ENCODE measurements around the gene CCT6B. TPM values are rescaled to one million over a fixed set of nuclear protein-coding genes. Genes with fewer than 3 reads are reported as not detected.
"Not testable (repeated sequence)": the region's sequence is repeated elsewhere in the genome, so short reads cannot be mapped to it uniquely, and the experiment has no call there.

Gene CCT6B
- total RNA-seq, 1 experiment from 2014 or later, result 1.5 TPM

GRCh38 chr17:35001549-35001948 is 40.3 kb upstream of the CCT6B start:
- CTCF ChIA-PET, result no interaction called here
- POLR2A ChIA-PET, result no interaction called here
- in situ Hi-C loops (cut with HindIII; ENCODE audit: low pct_unique_long_range_greater_than_20kb, low sequenced_read_pairs), result no loop called here

GRCh38 chr17:35000965-35001364 is 39.7 kb upstream of the CCT6B start:
- CTCF ChIA-PET; ATAC-seq; in situ Hi-C loops (cut with HindIII; ENCODE audit: low pct_unique_long_range_greater_than_20kb, low sequenced_read_pairs); BruUV-seq (replicated peaks); H3K27me3 ChIP-seq (ENCODE audit: control insufficient read depth, insufficient read depth, low read length); H3K9me3 ChIP-seq (ENCODE audit: control insufficient read depth, insufficient read depth, low read depth, low read length); DNase-seq (ENCODE audit: low read depth, low spot score); H3K36me3 ChIP-seq (ENCODE audit: control insufficient read depth, insufficient read depth, low read length); H3K27ac ChIP-seq (ENCODE audit: low read length); H3K4me3 ChIP-seq (ENCODE audit: low read depth in 2 of 2, low read length in 2 of 2); H3K4me1 ChIP-seq (ENCODE audit: control insufficient read depth, insufficient read depth, low read length): not testable (repeated sequence)
- intact Hi-C loops (cut with micrococcal nuclease; ENCODE audit: unreplicated experiment), result loop anchor here (2.0 kb wide), 1 partner anchor 88 kb away; no protein-coding TSS in a partner anchor
- POLR2A ChIA-PET, result interaction anchor here (0.6 kb wide), 1 partner anchor 26 kb away, joined by 10 read pairs; no protein-coding TSS in a partner anchor

More at GRCh38 chr17:35001549-35001948, 40.3 kb upstream of the CCT6B start:
- Histone ChIP-seq H3K9me3 (ENCODE audit: control insufficient read depth, insufficient read depth, low read depth, low read length) (no peaks in the 10 kb centered on the region), H3K4me1 (ENCODE audit: control insufficient read depth, insufficient read depth, low read length) (no peaks in the 10 kb centered on the region), H3K4me3 (ENCODE audit: low read depth in 2 of 2, low read length in 2 of 2) (no peak overlapping the region), H3K27ac (ENCODE audit: low read length) (no peak overlapping the region), H3K27me3 (ENCODE audit: control insufficient read depth, insufficient read depth, low read length) (no peaks in the 10 kb centered on the region), H3K36me3 (ENCODE audit: control insufficient read depth, insufficient read depth, low read length) (peaks cover 3% of the 10 kb centered on the region; the same call in 1 of the 2 replicates)
- DNase-seq (ENCODE audit: low read depth, low spot score) (no peak), ATAC-seq (no peak)
- intact Hi-C loops (cut with micrococcal nuclease; ENCODE audit: unreplicated experiment), result loop anchor here (2.0 kb wide), 1 partner anchor 87 kb away; no protein-coding TSS in a partner anchor
- TF ChIP-seq CTCF (IDR thresholded peaks at IDR 0.05) (no peak), TCF7L2 (IDR thresholded peaks at IDR 0.05; ENCODE audit: low read depth, low read length) (no peak)
- BruUV-seq (replicated peaks), result no TSS peak

GRCh38 chr17:34999456-34999855 is 38.2 kb upstream of the CCT6B start:
- in situ Hi-C loops (cut with HindIII; ENCODE audit: low pct_unique_long_range_greater_than_20kb, low sequenced_read_pairs), result no loop called here
- peaks cover 3% of the 10 kb centered on the region; the same call in 1 of the 2 replicates for H3K36me3 ChIP-seq (ENCODE audit: control insufficient read depth, insufficient read depth, low read length)

More at GRCh38 chr17:34999456-34999855, 38.2 kb upstream of the CCT6B start:
- ChIA-PET CTCF (interaction anchor here (0.5 kb wide), 1 partner anchor 403 kb away, joined by 4 read pairs; no protein-coding TSS in a partner anchor), POLR2A (no interaction called here)
- no TSS peak for BruUV-seq (replicated peaks)
- H3K27ac ChIP-seq (ENCODE audit: low read length), result no peak overlapping the region
- TF ChIP-seq POLR2AphosphoS5 (IDR thresholded peaks at IDR 0.05; ENCODE audit: low read depth, low read length), result no peak
- TF ChIP-seq REST (IDR thresholded peaks at IDR 0.05; ENCODE audit: insufficient read depth in 1 of 2, low read depth in 2 of 2, low read length in 1 of 2), result no peak
- no peaks in the 10 kb centered on the region for H3K9me3 ChIP-seq (ENCODE audit: control insufficient read depth, insufficient read depth, low read depth, low read length)
- H3K4me3 ChIP-seq (ENCODE audit: low read depth in 2 of 2, low read length in 2 of 2), result no peak overlapping the region
- intact Hi-C loops (cut with micrococcal nuclease; ENCODE audit: unreplicated experiment), result loop anchor here (2.0 kb wide), 1 partner anchor 119 kb away; the partner anchor contains the start of gene RAD51D
- ATAC-seq (no peak), DNase-seq (ENCODE audit: low read depth, low spot score) (no peak)
- H3K27me3 ChIP-seq (ENCODE audit: control insufficient read depth, insufficient read depth, low read length), result no peaks in the 10 kb centered on the region
- no peaks in the 10 kb centered on the region for H3K4me1 ChIP-seq (ENCODE audit: control insufficient read depth, insufficient read depth, low read length)

Data from Panc1 (cell line).